Muscle layer of colon (tissue), 2 donors: ENCODE results near the gene WDR93.
A peak's percentile ranks its signal among the peaks of the same experiment; 100 is the strongest.

Experiments used
- H3K27ac ChIP-seq: one replicate; pipeline ENCODE4 v1.7.0; 2013; ENCODE audit warnings: low read depth, mild to moderate bottlenecking, low read length, moderate library complexity
- H3K27me3 ChIP-seq, 2 donors: one replicate each; pipeline ENCODE4 v1.7.0; 2013; ENCODE audit warnings: low read length in 2 of 2, mild to moderate bottlenecking in 2 of 2; ENCODE audit not compliant: insufficient read depth in 2 of 2, control insufficient read depth in 1 of 2
- H3K36me3 ChIP-seq: one replicate; pipeline ENCODE4 v1.7.0; 2013; ENCODE audit warnings: mild to moderate bottlenecking, low read length; ENCODE audit not compliant: insufficient read depth
- H3K4me1 ChIP-seq: one replicate; pipeline ENCODE4 v1.7.0; 2013; ENCODE audit warnings: mild to moderate bottlenecking, low read length; ENCODE audit not compliant: insufficient read depth
- H3K4me3 ChIP-seq, 2 donors: one replicate each; pipeline ENCODE4 v1.7.0; 2013; ENCODE audit warnings: low read length in 2 of 2, low read depth in 1 of 2, mild to moderate bottlenecking in 1 of 2, moderate library complexity in 1 of 2
- H3K9ac ChIP-seq: one replicate; pipeline ENCODE4 v1.7.0; 2013; ENCODE audit warnings: low read length
- H3K9me3 ChIP-seq: one replicate; pipeline ENCODE4 v1.7.0; 2013; ENCODE audit warnings: mild to moderate bottlenecking, low read length
- donor health status: abdominal sarcoma.
- donor health status: Adenocarcinoma of cecum.

Gene WDR93

GRCh38 chr15:89766357-89767311, 76.0 kb downstream of the WDR93 start:
- H3K27ac ChIP-seq = no peak overlapping the region
- H3K9ac ChIP-seq = no peak overlapping the region

DNA sequence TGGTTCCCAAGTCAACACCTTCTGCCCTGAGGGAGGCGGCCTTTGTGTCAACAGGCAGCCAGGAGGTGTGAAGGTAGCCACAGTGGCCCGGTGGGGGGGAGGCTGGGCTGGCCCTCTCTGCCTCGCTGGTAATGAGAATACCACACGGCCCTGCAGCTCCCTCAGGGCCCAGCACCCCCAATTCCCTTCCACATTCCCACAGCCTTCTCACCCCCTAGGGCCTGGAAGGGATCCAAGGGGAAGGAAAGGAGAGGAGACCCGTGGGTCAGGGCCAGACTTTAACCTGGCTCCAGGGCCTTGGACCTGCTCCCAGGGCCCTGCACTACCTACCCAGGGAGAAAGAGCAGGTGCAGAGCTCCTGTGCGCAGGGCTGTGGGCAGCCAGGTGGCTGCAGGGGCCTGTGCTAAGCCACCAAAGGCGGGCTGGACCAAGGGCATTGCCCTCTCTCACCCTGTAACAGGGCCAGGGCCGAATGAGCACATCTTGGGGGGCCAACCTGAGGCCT, 76.9 kb downstream of the WDR93 start:
- no peaks in the 10 kb centered on the region for H3K27me3 ChIP-seq
- H3K4me1 ChIP-seq = peaks cover 8% of the 10 kb centered on the region
- H3K27ac ChIP-seq = no peak overlapping the region
- no peak overlapping the region for H3K9ac ChIP-seq
- no peaks in the 10 kb centered on the region for H3K36me3 ChIP-seq
- H3K4me3 ChIP-seq = no peak overlapping the region
- no peaks in the 10 kb centered on the region for H3K9me3 ChIP-seq

More at GRCh38 chr15:89766357-89767311, 76.0 kb downstream of the WDR93 start:
- no peaks in the 10 kb centered on the region for H3K9me3 ChIP-seq
- no peaks in the 10 kb centered on the region for H3K27me3 ChIP-seq
- H3K4me1 ChIP-seq = peaks cover 8% of the 10 kb centered on the region
- H3K4me3 ChIP-seq = no peak overlapping the region
- H3K36me3 ChIP-seq = no peaks in the 10 kb centered on the region

DNA sequence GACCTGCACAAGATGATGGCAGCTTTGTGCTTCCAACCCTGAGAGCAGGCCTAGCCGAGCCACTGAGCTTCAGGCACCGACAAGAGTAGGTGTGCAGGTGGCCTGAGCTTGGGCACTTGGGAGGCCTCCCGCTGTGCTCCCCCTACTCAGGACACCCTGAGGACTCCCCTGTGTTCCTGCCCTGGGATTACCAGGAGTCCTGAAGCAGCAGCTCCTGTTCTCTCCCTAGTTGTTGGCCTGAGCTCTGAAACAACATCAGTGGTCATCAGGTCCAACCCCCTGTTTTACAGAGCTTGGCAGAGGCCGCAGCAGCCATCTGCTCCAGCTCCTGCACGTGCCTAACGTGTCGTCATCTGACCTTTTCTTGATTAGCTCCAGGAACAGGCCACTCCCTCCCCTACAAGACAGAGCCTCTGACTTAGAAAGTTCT, 77.5 kb downstream of the WDR93 start:
- no peak overlapping the region for H3K27ac ChIP-seq
- H3K4me1 ChIP-seq = peaks cover 8% of the 10 kb centered on the region
- H3K27me3 ChIP-seq = no peaks in the 10 kb centered on the region
- no peak overlapping the region for H3K4me3 ChIP-seq
- no peaks in the 10 kb centered on the region for H3K9me3 ChIP-seq
- no peaks in the 10 kb centered on the region for H3K36me3 ChIP-seq
- no peak overlapping the region for H3K9ac ChIP-seq

DNA sequence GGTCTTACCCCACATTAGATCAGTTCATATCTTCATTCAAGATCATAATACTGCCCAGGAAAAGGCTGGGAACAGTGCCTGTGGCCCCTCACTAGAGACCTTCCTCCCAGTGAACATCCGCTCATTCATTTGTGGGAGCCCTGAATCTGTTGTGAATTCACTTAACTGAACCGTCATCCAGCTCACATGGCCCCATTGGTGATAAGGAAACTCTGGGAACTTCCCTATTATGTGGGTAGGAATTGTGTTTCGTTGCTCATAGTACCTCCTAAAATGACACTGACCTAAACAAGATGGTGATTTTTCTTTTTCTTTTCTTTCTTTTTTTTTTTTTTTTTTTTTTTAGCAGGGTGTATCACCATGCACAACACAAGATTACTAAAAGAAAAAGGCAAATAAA, 78.8 kb downstream of the WDR93 start:
- no peak overlapping the region for H3K27ac ChIP-seq
- H3K4me3 ChIP-seq = no peak overlapping the region
- H3K4me1 ChIP-seq = peaks cover 8% of the 10 kb centered on the region
- H3K27me3 ChIP-seq = no peaks in the 10 kb centered on the region
- no peaks in the 10 kb centered on the region for H3K36me3 ChIP-seq
- H3K9ac ChIP-seq = no peak overlapping the region
- no peaks in the 10 kb centered on the region for H3K9me3 ChIP-seq

GRCh38 chr15:89770041-89770440, 79.4 kb downstream of the WDR93 start:
- H3K4me3 ChIP-seq = no peak overlapping the region
- H3K9ac ChIP-seq = no peak overlapping the region
- no peak overlapping the region for H3K27ac ChIP-seq
- H3K27me3 ChIP-seq = no peaks in the 10 kb centered on the region
- H3K9me3 ChIP-seq = no peaks in the 10 kb centered on the region
- H3K36me3 ChIP-seq = no peaks in the 10 kb centered on the region
- peaks cover 8% of the 10 kb centered on the region for H3K4me1 ChIP-seq

GRCh38 chr15:89772932-89773583, 82.4 kb downstream of the WDR93 start:
- Histone ChIP-seq H3K27ac (no peak overlapping the region), H3K27me3 (no peaks in the 10 kb centered on the region), H3K4me1 (peaks cover 11% of the 10 kb centered on the region)

GRCh38 chr15:89774492-89774891, 83.9 kb downstream of the WDR93 start:
- no peaks in the 10 kb centered on the region for H3K36me3 ChIP-seq
- H3K4me3 ChIP-seq = no peak overlapping the region
- no peak overlapping the region for H3K9ac ChIP-seq
- H3K27me3 ChIP-seq = no peaks in the 10 kb centered on the region
- no peaks in the 10 kb centered on the region for H3K9me3 ChIP-seq
- H3K27ac ChIP-seq = no peak overlapping the region
- H3K4me1 ChIP-seq = peaks cover 8% of the 10 kb centered on the region

More at GRCh38 chr15:89772932-89773583, 82.4 kb downstream of the WDR93 start:
- H3K4me3 ChIP-seq = no peak overlapping the region
- H3K9me3 ChIP-seq = no peaks in the 10 kb centered on the region
- no peaks in the 10 kb centered on the region for H3K36me3 ChIP-seq
- H3K9ac ChIP-seq = no peak overlapping the region

DNA sequence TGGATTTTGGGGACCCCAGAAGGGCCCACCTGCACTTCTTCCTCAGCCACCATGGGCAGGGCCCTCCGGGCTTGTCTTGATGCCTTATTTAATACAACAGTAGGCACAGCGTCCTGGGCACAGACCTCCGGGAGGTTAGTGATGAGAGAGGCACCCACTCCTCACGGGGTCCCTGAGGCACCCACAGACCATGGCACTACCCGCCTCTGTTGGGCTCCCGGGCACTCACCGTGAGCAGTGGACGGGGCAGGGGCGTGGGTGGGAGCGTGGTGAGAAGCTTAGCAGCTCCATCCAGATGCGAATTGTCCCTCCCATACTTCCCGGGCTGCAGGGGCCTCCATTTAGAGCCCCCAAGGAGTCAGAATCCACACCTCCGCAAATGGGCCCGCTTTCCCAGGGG, 85.2 kb downstream of the WDR93 start:
- Histone ChIP-seq H3K27me3 (no peaks in the 10 kb centered on the region), H3K9me3 (no peaks in the 10 kb centered on the region), H3K36me3 (no peaks in the 10 kb centered on the region), H3K4me1 (peaks cover 8% of the 10 kb centered on the region), H3K9ac (no peak overlapping the region), H3K4me3 (peak overlapping the region in 1 of 2 donors; percentile 49), H3K27ac (no peak overlapping the region)

GRCh38 chr15:89776274-89777072, 85.9 kb downstream of the WDR93 start, which contains the start of gene MESP2:
Gene MESP2 (plus strand): TSS chr15:89776332. CDS start chr15:89776358, 26 bp downstream.
- Histone ChIP-seq H3K27me3 (no peaks in the 10 kb centered on the region), H3K9ac (no peak within 1 kb of the TSS), H3K27ac (no peak within 1 kb of the TSS), H3K4me3 (peak within 1 kb of the TSS; percentile 30 to 49), H3K36me3 (no peaks in the 10 kb centered on the region), H3K9me3 (no peaks in the 10 kb centered on the region), H3K4me1 (peaks cover 8% of the 10 kb centered on the region)

GRCh38 chr15:89777073-89777751, 86.6 kb downstream of the WDR93 start:
- Histone ChIP-seq H3K4me3 (no peak overlapping the region), H3K9me3 (no peaks in the 10 kb centered on the region), H3K36me3 (no peaks in the 10 kb centered on the region), H3K9ac (no peak overlapping the region), H3K27me3 (no peaks in the 10 kb centered on the region), H3K4me1 (peaks cover 8% of the 10 kb centered on the region), H3K27ac (no peak overlapping the region)
